HEK293 (cell line): Measurements from ENCODE around the gene PHACTR3.

Experiments used
- ZNF2 ChIP-seq: fragments of 450-650 bp; formaldehyde crosslinking; IDR thresholded peaks from 2 replicates; pipeline ENCODE4 v1.5.1; 2016; ENCODE audit warnings: missing biosample characterization, missing genetic modification characterization
- ZNF558 ChIP-seq: fragments of 450-650 bp; formaldehyde crosslinking; IDR thresholded peaks from 2 replicates; pipeline ENCODE4 v1.5.1; 2016; ENCODE audit warnings: missing biosample characterization, missing genetic modification characterization
- ZNF629 ChIP-seq: fragments of 450-650 bp; formaldehyde crosslinking; IDR thresholded peaks from 2 replicates; pipeline ENCODE4 v1.5.1; 2017; ENCODE audit warnings: missing biosample characterization, missing genetic modification characterization
- ZNF76 ChIP-seq: fragments of 450-650 bp; formaldehyde crosslinking; IDR thresholded peaks from 2 replicates; pipeline ENCODE4; 2016; ENCODE audit warnings: low read depth, missing biosample characterization, missing genetic modification characterization, borderline replicate concordance
- ZSCAN30 ChIP-seq: fragments of 450-650 bp; IDR thresholded peaks from 2 replicates; pipeline ENCODE4 v1.5.1; 2018; ENCODE audit warnings: missing biosample characterization, mild to moderate bottlenecking, missing genetic modification characterization, moderate library complexity
- TF ChIP-seq, protein P1 (sequence below): fragments of 450-650 bp; formaldehyde crosslinking; IDR thresholded peaks from 2 replicates; pipeline ENCODE4 v1.5.1; 2016; ENCODE audit warnings: missing biosample characterization, missing genetic modification characterization

DNA sequence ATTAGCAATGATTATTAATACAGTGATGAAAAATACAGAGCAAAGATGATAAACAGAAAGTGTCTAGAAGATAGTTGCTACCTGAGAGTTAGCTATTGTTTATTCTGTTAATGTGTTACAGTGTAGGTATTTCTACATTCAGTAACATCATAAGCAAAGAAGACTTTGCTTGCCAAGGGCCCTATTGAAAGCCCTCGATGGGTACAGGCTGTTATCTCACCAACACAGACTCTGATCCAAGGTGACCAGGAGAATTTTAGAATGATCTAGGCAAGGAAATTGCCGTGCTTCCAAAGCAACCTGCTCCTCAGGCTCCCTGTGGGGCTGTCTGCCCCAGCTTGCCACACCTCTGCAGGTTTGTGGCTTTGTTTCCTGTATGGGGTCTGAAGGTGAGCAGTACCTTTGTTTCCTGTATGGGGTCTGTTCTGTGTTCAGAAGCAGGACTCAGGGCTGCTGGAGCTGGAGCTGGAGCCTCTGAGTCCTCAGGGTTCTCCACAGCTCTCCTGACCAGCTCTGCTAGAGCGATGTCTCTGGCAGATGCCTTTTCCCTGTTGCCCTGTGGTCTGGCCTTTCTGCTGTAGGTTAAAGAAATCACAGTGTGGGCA, 32.5 kb downstream of the PHACTR3 start:
- no peak for TF ChIP-seq ZNF2 (tag by site-specific recombination)
- TF ChIP-seq, protein P1, sequence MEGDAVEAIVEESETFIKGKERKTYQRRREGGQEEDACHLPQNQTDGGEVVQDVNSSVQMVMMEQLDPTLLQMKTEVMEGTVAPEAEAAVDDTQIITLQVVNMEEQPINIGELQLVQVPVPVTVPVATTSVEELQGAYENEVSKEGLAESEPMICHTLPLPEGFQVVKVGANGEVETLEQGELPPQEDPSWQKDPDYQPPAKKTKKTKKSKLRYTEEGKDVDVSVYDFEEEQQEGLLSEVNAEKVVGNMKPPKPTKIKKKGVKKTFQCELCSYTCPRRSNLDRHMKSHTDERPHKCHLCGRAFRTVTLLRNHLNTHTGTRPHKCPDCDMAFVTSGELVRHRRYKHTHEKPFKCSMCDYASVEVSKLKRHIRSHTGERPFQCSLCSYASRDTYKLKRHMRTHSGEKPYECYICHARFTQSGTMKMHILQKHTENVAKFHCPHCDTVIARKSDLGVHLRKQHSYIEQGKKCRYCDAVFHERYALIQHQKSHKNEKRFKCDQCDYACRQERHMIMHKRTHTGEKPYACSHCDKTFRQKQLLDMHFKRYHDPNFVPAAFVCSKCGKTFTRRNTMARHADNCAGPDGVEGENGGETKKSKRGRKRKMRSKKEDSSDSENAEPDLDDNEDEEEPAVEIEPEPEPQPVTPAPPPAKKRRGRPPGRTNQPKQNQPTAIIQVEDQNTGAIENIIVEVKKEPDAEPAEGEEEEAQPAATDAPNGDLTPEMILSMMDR (tag by site-specific recombination): no peak
- no peak for TF ChIP-seq ZNF558
- no peak for TF ChIP-seq ZSCAN30 (tag by site-specific recombination)
- no peak for TF ChIP-seq ZNF76 (tag by site-specific recombination)
- no peak for TF ChIP-seq ZNF629 (tag by site-specific recombination)
